Trophoblast cell (in vitro differentiated cells and primary cell): ENCODE measurements around the gene AZGP1.

Experiments
- DNase-seq, 2 donors: peaks; one replicate each; pipeline ENCODE4 v3.0.0-alpha.2; 2016
- H2AFZ ChIP-seq: 2 replicates; pipeline ENCODE4 v1.6.1; 2013; ENCODE audit warnings: low read length, moderate library complexity, mild to moderate bottlenecking; ENCODE audit not compliant: insufficient read depth, poor library complexity
- H2AK5ac ChIP-seq: 2 replicates; pipeline ENCODE4 v1.6.1; 2013; ENCODE audit warnings: mild to moderate bottlenecking, low read length
- H2BK120ac ChIP-seq: 2 replicates; pipeline ENCODE4 v1.6.1; 2013; ENCODE audit warnings: low read length, mild to moderate bottlenecking, moderate library complexity; ENCODE audit not compliant: insufficient read depth, poor library complexity
- H2BK12ac ChIP-seq: 2 replicates; pipeline ENCODE4 v1.6.1; 2013; ENCODE audit warnings: mild to moderate bottlenecking, low read length, moderate library complexity
- H2BK5ac ChIP-seq: 2 replicates; pipeline ENCODE4 v1.6.1; 2013; ENCODE audit warnings: low read length, low read depth, moderate library complexity, mild to moderate bottlenecking; ENCODE audit not compliant: poor library complexity
- H3K14ac ChIP-seq: 2 replicates; pipeline ENCODE4 v1.6.1; 2013; ENCODE audit warnings: mild to moderate bottlenecking, low read length
- H3K18ac ChIP-seq: 2 replicates; pipeline ENCODE4 v1.6.1; 2013; ENCODE audit warnings: mild to moderate bottlenecking, low read length
- H3K23ac ChIP-seq: 2 replicates; pipeline ENCODE4 v1.6.1; 2013; ENCODE audit warnings: low read length
- H3K27ac ChIP-seq: 2 replicates; pipeline ENCODE4 v1.5.1; 2013; ENCODE audit warnings: low read depth, mild to moderate bottlenecking, inconsistent platforms, low read length, moderate library complexity
- H3K27me3 ChIP-seq: 2 replicates; pipeline ENCODE4 v1.6.1; 2013; ENCODE audit warnings: inconsistent platforms, mild to moderate bottlenecking, low read length, moderate library complexity; ENCODE audit not compliant: insufficient read depth
- H3K36me3 ChIP-seq, 2 experiments: 1 replicate in 1 of 2; 2 replicates in 1 of 2; pipeline ENCODE4 v1.6.1; 2013; ENCODE audit warnings: low read length in 2 of 2, mild to moderate bottlenecking in 2 of 2, moderate library complexity in 1 of 2; ENCODE audit not compliant: insufficient read depth in 2 of 2, control insufficient read depth in 1 of 2
- H3K4ac ChIP-seq: 2 replicates; pipeline ENCODE4 v1.6.1; 2013; ENCODE audit warnings: low read depth, mild to moderate bottlenecking, low read length, moderate library complexity
- H3K4me1 ChIP-seq, 2 experiments: 1 replicate in 1 of 2; 2 replicates in 1 of 2; pipeline ENCODE4 v1.6.1; 2013; ENCODE audit warnings: low read length in 2 of 2, mild to moderate bottlenecking in 2 of 2, moderate library complexity in 1 of 2; ENCODE audit not compliant: insufficient read depth in 2 of 2, control insufficient read depth in 1 of 2
- H3K4me2 ChIP-seq: 2 replicates; pipeline ENCODE4 v1.6.1; 2013; ENCODE audit warnings: inconsistent platforms, mild to moderate bottlenecking, low read length, moderate library complexity
- H3K4me3 ChIP-seq: 2 replicates; pipeline ENCODE4 v1.5.1; 2013; ENCODE audit warnings: mild to moderate bottlenecking, low read depth, low read length, inconsistent platforms
- H3K79me1 ChIP-seq: one replicate; pipeline ENCODE4 v1.6.1; 2013; ENCODE audit warnings: low read length
- H3K79me2 ChIP-seq: 2 replicates; pipeline ENCODE4 v1.6.1; 2013; ENCODE audit warnings: low read length, mild to moderate bottlenecking; ENCODE audit not compliant: control insufficient read depth, insufficient read depth, poor library complexity
- H3K9ac ChIP-seq: 2 replicates; pipeline ENCODE4 v1.6.1; 2013; ENCODE audit warnings: mild to moderate bottlenecking, low read length
- H3K9me3 ChIP-seq: 2 replicates; pipeline ENCODE4 v1.6.1; 2013; ENCODE audit warnings: low read depth, mild to moderate bottlenecking, control low read depth, inconsistent platforms, low read length; ENCODE audit not compliant: insufficient read depth
- H4K12ac ChIP-seq: 2 replicates; pipeline ENCODE4 v1.6.1; 2013; ENCODE audit warnings: low read depth, mild to moderate bottlenecking, low read length, moderate library complexity
- H4K8ac ChIP-seq: 2 replicates; pipeline ENCODE4 v1.6.1; 2013; ENCODE audit warnings: low read depth, mild to moderate bottlenecking, low read length, moderate library complexity
- H4K91ac ChIP-seq: one replicate; pipeline ENCODE4 v1.6.1; 2013; ENCODE audit warnings: low read depth, mild to moderate bottlenecking, low read length, moderate library complexity
- WGBS: extraction: QIAGEN DNeasy Blood & Tissue Kit; methylation state at CpG from one replicate; pipeline ENCODE4 v1.1.7; 2013; ENCODE audit warnings: missing lambda C conversion rate; ENCODE audit not compliant: insufficient read length, insufficient coverage; ENCODE audit errors: extremely low coverage; 5-methylcytosine and 5-hydroxymethylcytosine counted together

Gene AZGP1

DNA sequence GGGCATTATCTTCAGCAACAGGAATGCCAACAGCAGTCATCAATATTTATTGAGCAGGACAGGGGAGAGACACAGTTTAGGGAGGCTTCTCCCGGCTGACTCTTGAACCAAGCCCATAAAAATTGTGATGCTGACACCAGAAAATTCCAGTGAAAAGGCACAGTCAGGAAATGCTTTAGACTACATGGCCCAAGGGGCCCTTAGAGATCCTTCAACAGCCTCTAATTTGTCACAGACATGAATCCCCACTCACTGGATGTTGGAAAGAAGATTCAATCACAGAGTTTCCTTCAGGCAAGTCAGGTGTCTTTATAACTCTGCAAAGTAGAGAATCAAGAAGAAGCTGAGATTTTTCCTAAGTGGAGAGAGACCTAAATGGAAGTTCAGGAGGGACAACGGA lies 47.6 kb downstream of the AZGP1 start:
- Histone ChIP-seq H3K9ac (no peak overlapping the region), H2BK120ac (no peak overlapping the region)
- no CpG with 5 or more reads among the region's 2 CpGs for WGBS

DNA sequence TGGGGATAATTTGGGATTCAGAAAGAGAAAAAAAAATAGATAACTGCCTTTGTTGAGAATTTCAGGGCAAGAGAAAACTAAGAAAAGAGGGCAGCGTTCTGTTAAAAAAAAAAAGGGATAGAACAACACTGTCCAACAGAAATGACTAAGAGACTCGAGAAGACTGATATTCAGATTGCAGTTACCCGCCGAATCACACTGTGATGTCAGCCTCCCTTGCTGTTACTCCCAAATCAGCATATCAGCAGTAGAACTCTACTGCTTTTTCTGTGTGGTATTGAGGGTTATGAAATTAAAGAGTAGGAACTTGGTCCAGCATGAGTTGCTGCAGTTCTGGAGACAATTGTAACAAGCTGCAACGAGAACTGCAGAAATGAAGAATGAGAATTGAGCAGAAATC lies 48.3 kb downstream of the AZGP1 start:
- no peak overlapping the region for H3K9ac ChIP-seq
- DNase-seq: no peak
- no peak overlapping the region for H2AK5ac ChIP-seq
- H3K4me1 ChIP-seq: no peaks in the 10 kb centered on the region
- no peaks in the 10 kb centered on the region for H3K9me3 ChIP-seq
- no peak overlapping the region for H2BK120ac ChIP-seq
- no peak overlapping the region for H4K12ac ChIP-seq
- no CpG with 5 or more reads among the region's 5 CpGs for WGBS
- no peak overlapping the region for H4K8ac ChIP-seq
- H3K4me3 ChIP-seq: no peak overlapping the region
- H3K14ac ChIP-seq: no peak overlapping the region
- H3K27ac ChIP-seq: no peak overlapping the region
- H4K91ac ChIP-seq: no peak overlapping the region
- H3K79me2 ChIP-seq: no peaks in the 10 kb centered on the region
- H3K79me1 ChIP-seq: no peaks in the 10 kb centered on the region
- no peak overlapping the region for H2BK5ac ChIP-seq
- H3K4ac ChIP-seq: no peak overlapping the region
- no peak overlapping the region for H2AFZ ChIP-seq
- H3K27me3 ChIP-seq: no peaks in the 10 kb centered on the region
- no peak overlapping the region for H3K18ac ChIP-seq
- no peak overlapping the region for H3K4me2 ChIP-seq
- H3K23ac ChIP-seq: no peak overlapping the region
- no peak overlapping the region for H2BK12ac ChIP-seq
- no peaks in the 10 kb centered on the region for H3K36me3 ChIP-seq

More for the DNA sequence above, 47.6 kb downstream of the AZGP1 start:
- Histone ChIP-seq H3K9me3 (no peaks in the 10 kb centered on the region), H3K4me1 (no peaks in the 10 kb centered on the region), H2BK12ac (no peak overlapping the region), H2AK5ac (no peak overlapping the region), H4K91ac (no peak overlapping the region), H2BK5ac (no peak overlapping the region), H3K27ac (no peak overlapping the region), H4K8ac (no peak overlapping the region), H3K23ac (no peak overlapping the region), H3K27me3 (no peaks in the 10 kb centered on the region), H3K4me2 (no peak overlapping the region), H3K4me3 (no peak overlapping the region), H3K4ac (no peak overlapping the region), H2AFZ (no peak overlapping the region), H3K79me1 (no peaks in the 10 kb centered on the region), H3K79me2 (no peaks in the 10 kb centered on the region), H3K18ac (no peak overlapping the region), H3K36me3 (no peaks in the 10 kb centered on the region), H3K14ac (no peak overlapping the region), H4K12ac (no peak overlapping the region)
- no peak for DNase-seq

DNA sequence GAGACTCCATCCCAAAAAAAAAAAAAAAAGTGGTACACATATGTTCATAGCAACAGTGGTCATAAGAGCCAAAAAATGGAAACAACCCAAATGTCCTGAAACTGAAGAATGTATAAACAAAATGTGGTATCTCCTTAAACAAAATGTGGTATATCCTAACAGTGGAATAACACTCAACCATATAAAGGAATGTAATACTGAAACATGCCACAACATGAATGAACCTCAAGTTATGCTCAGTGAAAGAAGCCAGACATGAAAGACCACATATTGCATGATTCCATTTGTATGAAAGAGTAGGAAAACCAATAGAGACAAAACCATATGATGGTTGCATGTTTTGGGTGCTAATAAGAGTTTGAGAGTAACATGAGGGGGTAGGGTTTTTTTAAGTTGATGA lies 49.5 kb downstream of the AZGP1 start:
- H3K27ac ChIP-seq: no peak overlapping the region
- no peaks in the 10 kb centered on the region for H3K4me1 ChIP-seq
- no peak for DNase-seq

GRCh38 chr7:99923200-99923599 lies 52.6 kb downstream of the AZGP1 start:
- no peak overlapping the region for H3K27ac ChIP-seq
- no peak overlapping the region for H3K23ac ChIP-seq
- H3K79me1 ChIP-seq: no peaks in the 10 kb centered on the region
- no peak overlapping the region for H4K91ac ChIP-seq
- H3K27me3 ChIP-seq: no peaks in the 10 kb centered on the region
- H3K9me3 ChIP-seq: peaks cover 3% of the 10 kb centered on the region
- no peak overlapping the region for H3K4ac ChIP-seq
- peaks cover 2% of the 10 kb centered on the region for H3K79me2 ChIP-seq
- H2BK12ac ChIP-seq: no peak overlapping the region
- no peak for DNase-seq
- no peaks in the 10 kb centered on the region for H3K4me1 ChIP-seq
- no peak overlapping the region for H3K9ac ChIP-seq
- no peak overlapping the region for H3K18ac ChIP-seq
- H3K4me3 ChIP-seq: no peak overlapping the region
- no CpG with 5 or more reads among the region's 3 CpGs for WGBS
- no peak overlapping the region for H2AFZ ChIP-seq
- no peak overlapping the region for H2BK120ac ChIP-seq
- no peak overlapping the region for H2BK5ac ChIP-seq
- no peak overlapping the region for H4K12ac ChIP-seq
- no peak overlapping the region for H3K14ac ChIP-seq
- H2AK5ac ChIP-seq: no peak overlapping the region
- no peaks in the 10 kb centered on the region for H3K36me3 ChIP-seq
- H4K8ac ChIP-seq: no peak overlapping the region
- no peak overlapping the region for H3K4me2 ChIP-seq

More for the DNA sequence above, 49.5 kb downstream of the AZGP1 start:
- H3K79me1 ChIP-seq: no peaks in the 10 kb centered on the region
- no peak overlapping the region for H3K4ac ChIP-seq
- H2BK12ac ChIP-seq: no peak overlapping the region
- H3K27me3 ChIP-seq: no peaks in the 10 kb centered on the region
- H3K79me2 ChIP-seq: no peaks in the 10 kb centered on the region
- H3K18ac ChIP-seq: no peak overlapping the region
- H3K36me3 ChIP-seq: no peaks in the 10 kb centered on the region
- no peak overlapping the region for H3K4me2 ChIP-seq
- H3K4me3 ChIP-seq: no peak overlapping the region
- no peaks in the 10 kb centered on the region for H3K9me3 ChIP-seq
- no peak overlapping the region for H2AFZ ChIP-seq
- no peak overlapping the region for H3K14ac ChIP-seq
- H4K91ac ChIP-seq: no peak overlapping the region
- H3K23ac ChIP-seq: no peak overlapping the region
- no peak overlapping the region for H3K9ac ChIP-seq
- no peak overlapping the region for H4K8ac ChIP-seq
- H2AK5ac ChIP-seq: no peak overlapping the region
- no peak overlapping the region for H4K12ac ChIP-seq
- no peak overlapping the region for H2BK120ac ChIP-seq
- H2BK5ac ChIP-seq: no peak overlapping the region
